Aorta (tissue), 5 donors: ENCODE data around the gene TMEM165. TPM values are rescaled to one million over a fixed set of nuclear protein-coding genes. Genes with fewer than 3 reads are reported as not detected.

Experiments
- ATAC-seq: fragments of 200-7000 bp; cut with Tn5 transposase; one replicate; pipeline ENCODE4 v1.9.1; 2022; ENCODE audit warnings: moderate library complexity; ENCODE audit not compliant: low FRiP score
- DNase-seq, 2 donors: peaks; one replicate each; pipeline ENCODE4 v3.0.0-alpha.2; 2020
- H3K27ac ChIP-seq, 2 donors: one replicate each; pipeline ENCODE4 v1.5.1; 2013; ENCODE audit warnings: low read length in 2 of 2, mild to moderate bottlenecking in 2 of 2, moderate library complexity in 2 of 2, control low read depth in 1 of 2, inconsistent platforms in 1 of 2, low read depth in 1 of 2
- H3K27me3 ChIP-seq, 2 donors: one replicate each; pipeline ENCODE4 v1.6.1; 2013; ENCODE audit warnings: control low read depth in 1 of 2, low read length in 1 of 2, mild to moderate bottlenecking in 1 of 2, moderate library complexity in 1 of 2; ENCODE audit not compliant: insufficient read depth in 2 of 2, control insufficient read depth in 1 of 2
- H3K36me3 ChIP-seq, 2 donors: one replicate each; pipeline ENCODE4 v1.6.1; 2013; ENCODE audit warnings: control low read depth in 1 of 2, low read length in 1 of 2, mild to moderate bottlenecking in 1 of 2; ENCODE audit not compliant: insufficient read depth in 2 of 2, control insufficient read depth in 1 of 2
- H3K4me1 ChIP-seq, 2 donors: one replicate each; pipeline ENCODE4 v1.6.1; 2013; ENCODE audit warnings: low read length in 2 of 2, control low read depth in 1 of 2, mild to moderate bottlenecking in 1 of 2, moderate library complexity in 1 of 2; ENCODE audit not compliant: insufficient read depth in 2 of 2, control insufficient read depth in 1 of 2
- H3K4me3 ChIP-seq, 2 donors: one replicate each; pipeline ENCODE4 v1.5.1; 2013; ENCODE audit warnings: low read length in 2 of 2, control low read depth in 1 of 2, mild to moderate bottlenecking in 1 of 2
- H3K9me3 ChIP-seq: one replicate; pipeline ENCODE4 v1.6.1; 2013; ENCODE audit warnings: mild to moderate bottlenecking, low read length; ENCODE audit not compliant: control insufficient read depth
- WGBS, 2 donors: extraction: QIAGEN DNeasy Blood & Tissue Kit; methylation state at CpG; one replicate each; pipeline ENCODE4 v1.1.7; 2013; 5-methylcytosine and 5-hydroxymethylcytosine counted together
- intact Hi-C, 2 donors: fragments of 100-400 bp; cut with DNase I; formaldehyde crosslinking; loops; one replicate each; pipeline versions ENCODE4 v1.14.2 to v1.15.0; 2022
- polyA plus RNA-seq, 2 donors: library from polyadenylated mRNA; stranded (reverse); fragments of 200-250 nt; gene quantifications; one replicate each; pipeline ENCODE4 v1.2.3, GENCODE V29; 2013
- total RNA-seq, 2 donors: library from RNA; stranded (reverse); fragmentation: NEBNext Ultra II Directional; extraction: Animal tissue kit (Norgen Biotek cat#: 25700); gene quantifications; one replicate each; pipeline ENCODE4 v1.2.1, GENCODE V29; 2021
- donor health status: healthy with polysubstance abuse.
- donor health status: Bipolar disorder and iron deficiency.
- donor health status: DM: no; HTN: no; CAD: no.
- donor health status: DM: no; HTN: no; CAD: no.
- donor health status: DM: yes; HTN: yes; CAD: no.

TMEM165 gene
- total and polyA plus RNA-seq, 4 donors: 38.6 to 204 (median 133) TPM

- no peak for DNase-seq
- Histone ChIP-seq H3K27ac (no peak overlapping the region), H3K4me3 (no peak overlapping the region), H3K4me1 (peaks cover 7% of the 10 kb centered on the region in 2 donors), H3K27me3 (no peaks in the 10 kb centered on the region), H3K36me3 (peaks cover 0 to 2% of the 10 kb centered on the region in 2 donors), H3K9me3 (no peaks in the 10 kb centered on the region)
- intact Hi-C loops: no loop called here
- WGBS, 2 donors: 92 to 96% methylated on average over 2 of the region's 2 CpGs
- ATAC-seq: no peak
These were observed 10.8 kb downstream of the TMEM165 start for GRCh38 chr4:55406545-55406944.

GRCh38 chr4:55407119-55407518, 11.4 kb downstream of the TMEM165 start:
- WGBS, 2 donors: 75 to 76% methylated on average over 3 of the region's 3 CpGs
- H3K4me3 ChIP-seq: no peak overlapping the region
- H3K27me3 ChIP-seq: no peaks in the 10 kb centered on the region
- ATAC-seq: no peak
- DNase-seq: no peak
- no peaks in the 10 kb centered on the region for H3K9me3 ChIP-seq
- peaks cover 7% of the 10 kb centered on the region in 2 donors for H3K4me1 ChIP-seq
- H3K36me3 ChIP-seq: peaks cover 0 to 3% of the 10 kb centered on the region in 2 donors
- intact Hi-C loops: no loop called here
- no peak overlapping the region for H3K27ac ChIP-seq

GRCh38 chr4:55407764-55408163, 12.0 kb downstream of the TMEM165 start:
- DNase-seq (no peak), ATAC-seq (no peak)
- no peaks in the 10 kb centered on the region for H3K9me3 ChIP-seq
- H3K36me3 ChIP-seq: peaks cover 0 to 3% of the 10 kb centered on the region in 2 donors
- H3K27ac ChIP-seq: no peak overlapping the region
- WGBS, 2 donors: 43 to 51% methylated on average over 3 of the region's 3 CpGs
- H3K4me3 ChIP-seq: no peak overlapping the region
- H3K27me3 ChIP-seq: no peaks in the 10 kb centered on the region
- intact Hi-C loops: no loop called here
- H3K4me1 ChIP-seq: peaks cover 7% of the 10 kb centered on the region in 2 donors

GRCh38 chr4:55409468-55410171, 13.9 kb downstream of the TMEM165 start:
- H3K9me3 ChIP-seq: no peaks in the 10 kb centered on the region
- peaks cover 7% of the 10 kb centered on the region in 2 donors for H3K4me1 ChIP-seq
- WGBS, 2 donors: 1 to 5% methylated on average over 10 of the region's 10 CpGs
- peaks cover 0 to 3% of the 10 kb centered on the region in 2 donors for H3K36me3 ChIP-seq
- H3K27ac ChIP-seq: peak overlapping the region; percentile 57 to 71
- peak overlapping the region in 1 of 2 donors; percentile 26 for H3K4me3 ChIP-seq
- ATAC-seq (peak; percentile 60), DNase-seq (peak in 1 of 2 donors; percentile 62)
- intact Hi-C loops: no loop called here
- no peaks in the 10 kb centered on the region for H3K27me3 ChIP-seq

GRCh38 chr4:55410431-55410830, 14.7 kb downstream of the TMEM165 start:
- ATAC-seq: no peak
- Histone ChIP-seq H3K27ac (no peak overlapping the region), H3K4me3 (no peak overlapping the region), H3K9me3 (no peaks in the 10 kb centered on the region), H3K27me3 (no peaks in the 10 kb centered on the region), H3K4me1 (peaks cover 7% of the 10 kb centered on the region in 2 donors), H3K36me3 (peaks cover 3% of the 10 kb centered on the region in 2 donors)
- WGBS, 2 donors: 76 to 80% methylated on average over 8 of the region's 8 CpGs
- intact Hi-C loops: no loop called here
- no peak for DNase-seq

GRCh38 chr4:55411621-55412020, 15.9 kb downstream of the TMEM165 start:
- Histone ChIP-seq H3K36me3 (peaks cover 3 to 5% of the 10 kb centered on the region in 2 donors), H3K4me3 (no peak overlapping the region), H3K4me1 (peaks cover 4 to 9% of the 10 kb centered on the region in 2 donors), H3K9me3 (no peaks in the 10 kb centered on the region), H3K27me3 (no peaks in the 10 kb centered on the region), H3K27ac (no peak overlapping the region)
- 89 to 90% methylated on average over 6 of the region's 6 CpGs for WGBS, 2 donors
- ATAC-seq: no peak
- no peak for DNase-seq
- intact Hi-C loops: no loop called here

- intact Hi-C loops: no loop called here
- no peak for ATAC-seq
- Histone ChIP-seq H3K4me1 (peaks cover 0 to 1% of the 10 kb centered on the region in 2 donors), H3K4me3 (no peak overlapping the region), H3K27me3 (no peaks in the 10 kb centered on the region), H3K36me3 (peaks cover 4 to 6% of the 10 kb centered on the region in 2 donors), H3K9me3 (no peaks in the 10 kb centered on the region), H3K27ac (no peak overlapping the region)
- WGBS, 2 donors: 42 to 44% methylated on average over 3 of the region's 3 CpGs
- DNase-seq: no peak
These were observed 20.4 kb downstream of the TMEM165 start for GRCh38 chr4:55416176-55416575.

GRCh38 chr4:55424791-55425190, 29.0 kb downstream of the TMEM165 start:
- H3K36me3 ChIP-seq: peaks cover 3 to 7% of the 10 kb centered on the region in 2 donors
- no peak for DNase-seq
- ATAC-seq: no peak
- WGBS, 2 donors: 56% methylated on average over 3 of the region's 3 CpGs
- no peak overlapping the region for H3K4me3 ChIP-seq
- H3K27ac ChIP-seq: no peak overlapping the region
- H3K9me3 ChIP-seq: no peaks in the 10 kb centered on the region
- no peaks in the 10 kb centered on the region for H3K4me1 ChIP-seq
- intact Hi-C loops: no loop called here
- no peaks in the 10 kb centered on the region for H3K27me3 ChIP-seq

GRCh38 chr4:55431710-55432336, 36.1 kb downstream of the TMEM165 start:
- Histone ChIP-seq H3K4me3 (no peak overlapping the region), H3K4me1 (peaks cover 0 to 2% of the 10 kb centered on the region in 2 donors), H3K27ac (no peak overlapping the region), H3K9me3 (no peaks in the 10 kb centered on the region), H3K36me3 (peaks cover 2% of the 10 kb centered on the region in 2 donors), H3K27me3 (no peaks in the 10 kb centered on the region)
- no peak for ATAC-seq
- intact Hi-C loops: no loop called here
- no peak for DNase-seq
- WGBS, 2 donors: 50 to 60% methylated on average over 6 of the region's 6 CpGs
